Progenitor cell of endocrine pancreas (in vitro differentiated cells): ENCODE data around the gene MAP3K8. TPM values are rescaled to one million over a fixed set of nuclear protein-coding genes. Genes with fewer than 3 reads are reported as not detected.

ENCODE experiments used
- DNase-seq: peaks from one replicate; pipeline ENCODE4 v3.0.0; 2021; ENCODE audit warnings: low spot score; ENCODE audit not compliant: unreplicated experiment
- H3K27ac Mint-ChIP-seq: 2 replicates; pipeline ENCODE4 v1.8.0; 2021; ENCODE audit warnings: mild to moderate bottlenecking, moderate library complexity, mixed read lengths
- H3K27me3 Mint-ChIP-seq: 2 replicates; pipeline ENCODE4 v1.8.0; 2021; ENCODE audit warnings: mixed read lengths
- H3K36me3 Mint-ChIP-seq: 2 replicates; pipeline ENCODE4 v1.8.0; 2022; ENCODE audit warnings: mixed read lengths; ENCODE audit not compliant: insufficient read depth
- H3K4me1 Mint-ChIP-seq: 2 replicates; pipeline ENCODE4 v1.8.0; 2021; ENCODE audit warnings: low read depth, mixed read lengths
- H3K4me3 Mint-ChIP-seq: 2 replicates; pipeline ENCODE4 v1.8.0; 2021; ENCODE audit warnings: low read depth, mild to moderate bottlenecking, moderate library complexity, mixed read lengths
- H3K9me3 Mint-ChIP-seq: 2 replicates; pipeline ENCODE4 v1.8.0; 2021; ENCODE audit warnings: low read depth, mixed read lengths
- CTCF ChIP-seq: fragments of 200-600 bp; sonication (generic); IDR thresholded peaks from one replicate; pipeline ENCODE4 v1.5.0; 2021; ENCODE audit warnings: antibody characterized with exemption, mild to moderate bottlenecking; ENCODE audit not compliant: unreplicated experiment
- total RNA-seq: library from RNA; stranded (reverse); gene quantifications from 2 replicates; pipeline ENCODE4 v1.2.1, GENCODE V29; 2021

MAP3K8 gene
- total RNA-seq, 1 donor from 2014 or later: 16.8 TPM

GRCh38 chr10:30437031-30437841 lies 3.3 kb downstream of the MAP3K8 start:
- no peaks in the 10 kb centered on the region for H3K9me3 Mint-ChIP-seq
- H3K27ac Mint-ChIP-seq: peak overlapping the region; percentile 87
- H3K4me3 Mint-ChIP-seq: peak overlapping the region; percentile 61
- H3K36me3 Mint-ChIP-seq: peaks cover 11% of the 10 kb centered on the region
- H3K4me1 Mint-ChIP-seq: peaks cover 44% of the 10 kb centered on the region
- TF ChIP-seq CTCF: no peak
- DNase-seq: no peak
- no peaks in the 10 kb centered on the region for H3K27me3 Mint-ChIP-seq

GRCh38 chr10:30438021-30438850 lies 4.3 kb downstream of the MAP3K8 start:
- no peak for DNase-seq
- Mint-ChIP-seq H3K27ac (peak overlapping the region; percentile 87), H3K4me1 (peaks cover 40% of the 10 kb centered on the region), H3K27me3 (no peaks in the 10 kb centered on the region), H3K9me3 (no peaks in the 10 kb centered on the region), H3K36me3 (peaks cover 11% of the 10 kb centered on the region), H3K4me3 (peak overlapping the region; percentile 31)
- TF ChIP-seq CTCF: no peak

GRCh38 chr10:30439931-30440330 lies 5.9 kb downstream of the MAP3K8 start:
- peaks cover 12% of the 10 kb centered on the region for H3K36me3 Mint-ChIP-seq
- no peak for TF ChIP-seq CTCF
- H3K4me3 Mint-ChIP-seq: no peak overlapping the region
- H3K4me1 Mint-ChIP-seq: peaks cover 40% of the 10 kb centered on the region
- H3K27me3 Mint-ChIP-seq: no peaks in the 10 kb centered on the region
- no peak overlapping the region for H3K27ac Mint-ChIP-seq
- no peak for DNase-seq
- H3K9me3 Mint-ChIP-seq: no peaks in the 10 kb centered on the region

GRCh38 chr10:30442019-30442606 lies 8.1 kb downstream of the MAP3K8 start:
- TF ChIP-seq CTCF: no peak
- no peak for DNase-seq
- Mint-ChIP-seq H3K4me1 (peaks cover 22% of the 10 kb centered on the region), H3K4me3 (no peak overlapping the region), H3K27ac (no peak overlapping the region), H3K9me3 (no peaks in the 10 kb centered on the region), H3K27me3 (no peaks in the 10 kb centered on the region), H3K36me3 (peaks cover 14% of the 10 kb centered on the region)

- no peak overlapping the region for H3K27ac Mint-ChIP-seq
- H3K36me3 Mint-ChIP-seq: peaks cover 16% of the 10 kb centered on the region
- no peak for DNase-seq
- no peak overlapping the region for H3K4me3 Mint-ChIP-seq
- H3K4me1 Mint-ChIP-seq: peaks cover 13% of the 10 kb centered on the region
- H3K27me3 Mint-ChIP-seq: no peaks in the 10 kb centered on the region
- no peaks in the 10 kb centered on the region for H3K9me3 Mint-ChIP-seq
- TF ChIP-seq CTCF: no peak
Observed at GRCh38 chr10:30443049-30443448, 9.1 kb downstream of the MAP3K8 start.
